Measurements from ENCODE around the gene PARD3.
"Not testable (repeated sequence)": the region's sequence is repeated elsewhere in the genome, so short reads cannot be mapped to it uniquely, and the experiment has no call there.

The PARD3 gene

GRCh38 chr10:34438741-34439140 is 376.4 kb downstream of the PARD3 start:
- no peak for DNase-seq

GRCh38 chr10:34437906-34438305 is 377.2 kb downstream of the PARD3 start:
- DNase-seq: no peak

DNA sequence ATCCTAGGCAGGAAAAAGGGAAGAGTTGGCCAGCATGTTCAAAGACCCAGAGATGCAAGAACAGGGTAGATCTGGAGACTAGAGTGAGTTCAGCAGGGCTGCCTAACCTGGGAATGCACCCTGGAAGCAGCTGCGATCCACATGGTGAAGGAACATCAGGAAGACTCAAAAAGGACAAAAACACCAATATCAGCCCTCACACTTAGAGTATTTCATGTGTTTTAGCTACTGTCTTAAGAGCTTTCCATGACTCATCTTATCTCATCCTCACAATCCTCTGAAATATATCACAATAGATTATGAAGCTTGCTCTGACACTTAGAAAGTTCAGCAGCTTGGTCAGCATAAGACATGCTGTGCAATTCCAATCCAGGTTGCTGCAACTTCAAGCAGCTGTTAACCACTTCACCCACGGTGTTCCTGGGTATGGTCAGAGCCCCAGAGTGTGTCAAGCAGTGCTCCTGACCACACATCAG is 380.9 kb downstream of the PARD3 start:
- no peak for DNase-seq

- no peak for DNase-seq
These were observed 381.6 kb downstream of the PARD3 start for GRCh38 chr10:34433241-34434076.

- no peak for DNase-seq
These were observed 382.5 kb downstream of the PARD3 start for GRCh38 chr10:34432589-34432988.

GRCh38 chr10:34430685-34431084 is 384.4 kb downstream of the PARD3 start:
- DNase-seq: no peak

- no peak for DNase-seq
These were observed 386.6 kb downstream of the PARD3 start for GRCh38 chr10:34428501-34428900.

GRCh38 chr10:34427911-34428216 is 387.2 kb downstream of the PARD3 start:
- no peak for DNase-seq

DNA sequence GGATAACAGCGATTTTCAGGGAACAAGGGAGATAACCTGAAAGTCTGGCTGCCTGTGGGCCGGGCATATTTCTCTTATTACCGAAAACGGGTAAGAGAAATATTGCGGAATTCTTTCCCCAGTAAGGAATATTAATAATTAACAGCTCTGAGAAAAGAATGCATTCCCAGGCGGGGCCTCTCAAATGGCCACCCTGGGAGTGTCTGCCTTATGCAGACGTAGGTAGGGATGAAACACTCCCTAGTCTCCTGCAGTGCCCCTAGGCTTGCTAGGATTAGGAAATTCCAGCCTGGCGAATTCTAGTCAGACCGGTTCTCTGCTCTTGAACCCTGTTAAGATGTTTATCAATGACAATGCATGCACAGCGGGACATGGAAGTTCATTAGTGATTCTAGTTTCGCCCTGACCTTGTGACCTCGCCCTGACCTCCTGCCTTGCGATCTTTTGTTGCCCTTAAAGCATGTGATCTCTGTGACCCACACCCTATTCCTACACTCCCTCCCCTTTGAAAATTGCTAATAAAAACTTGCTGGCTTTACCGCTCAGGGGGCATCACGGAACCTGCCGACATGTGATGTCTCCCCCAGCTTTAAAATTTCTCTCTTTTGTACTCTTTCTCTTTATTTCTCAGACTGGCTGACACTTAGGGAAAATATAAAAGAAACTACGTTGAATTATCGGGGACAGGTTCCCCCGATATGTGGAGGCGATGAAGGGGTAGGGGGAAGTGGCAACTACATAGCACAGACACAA is 387.8 kb downstream of the PARD3 start:
- DNase-seq: not testable (repeated sequence)

DNA sequence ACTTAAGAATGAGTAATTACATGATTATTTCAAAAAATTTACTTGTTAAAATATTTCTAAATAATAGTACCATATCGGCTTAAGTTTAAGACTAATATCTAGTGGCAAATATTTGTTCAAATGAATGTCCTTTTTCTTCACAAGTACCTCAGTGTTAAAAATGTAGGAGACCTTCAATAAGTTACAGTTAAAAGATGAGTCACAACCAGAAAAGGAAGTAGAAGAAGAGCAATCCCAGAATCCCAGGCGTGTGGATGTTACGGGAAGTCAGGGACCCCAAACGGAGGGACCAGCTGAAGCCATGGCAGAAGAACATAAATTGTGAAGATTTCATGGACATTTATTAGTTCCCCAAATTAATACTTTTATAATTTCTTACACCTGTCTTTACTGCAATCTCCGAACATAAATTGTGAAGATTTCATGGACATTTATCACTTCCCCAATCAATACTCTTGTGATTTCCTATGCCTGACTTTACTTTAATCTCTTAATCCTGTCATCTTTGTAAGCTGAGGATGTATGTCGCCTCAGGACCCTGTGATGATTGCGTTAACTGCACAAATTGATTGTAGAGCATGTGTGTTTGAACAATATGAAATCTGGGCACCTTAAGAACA is 388.4 kb downstream of the PARD3 start:
- DNase-seq: not testable (repeated sequence)

DNA sequence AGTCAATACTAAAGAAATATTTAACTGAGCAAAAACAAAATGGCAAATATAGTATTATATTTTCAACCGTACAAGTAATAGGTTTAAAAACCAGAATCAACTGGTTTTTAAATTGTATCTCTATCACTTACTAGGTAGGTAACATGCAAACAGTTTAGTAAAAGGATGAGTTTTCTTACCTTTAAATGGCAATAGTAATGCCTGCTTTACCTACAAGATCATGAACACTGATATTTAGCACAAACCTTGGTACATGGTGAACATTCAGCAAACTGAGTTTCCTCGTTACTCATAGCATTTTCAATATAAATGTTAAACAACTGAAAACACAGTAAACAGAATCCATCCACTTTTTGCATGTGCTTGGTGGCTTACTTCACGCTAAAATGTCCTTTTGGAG is 389.1 kb downstream of the PARD3 start:
- no peak for DNase-seq

DNA sequence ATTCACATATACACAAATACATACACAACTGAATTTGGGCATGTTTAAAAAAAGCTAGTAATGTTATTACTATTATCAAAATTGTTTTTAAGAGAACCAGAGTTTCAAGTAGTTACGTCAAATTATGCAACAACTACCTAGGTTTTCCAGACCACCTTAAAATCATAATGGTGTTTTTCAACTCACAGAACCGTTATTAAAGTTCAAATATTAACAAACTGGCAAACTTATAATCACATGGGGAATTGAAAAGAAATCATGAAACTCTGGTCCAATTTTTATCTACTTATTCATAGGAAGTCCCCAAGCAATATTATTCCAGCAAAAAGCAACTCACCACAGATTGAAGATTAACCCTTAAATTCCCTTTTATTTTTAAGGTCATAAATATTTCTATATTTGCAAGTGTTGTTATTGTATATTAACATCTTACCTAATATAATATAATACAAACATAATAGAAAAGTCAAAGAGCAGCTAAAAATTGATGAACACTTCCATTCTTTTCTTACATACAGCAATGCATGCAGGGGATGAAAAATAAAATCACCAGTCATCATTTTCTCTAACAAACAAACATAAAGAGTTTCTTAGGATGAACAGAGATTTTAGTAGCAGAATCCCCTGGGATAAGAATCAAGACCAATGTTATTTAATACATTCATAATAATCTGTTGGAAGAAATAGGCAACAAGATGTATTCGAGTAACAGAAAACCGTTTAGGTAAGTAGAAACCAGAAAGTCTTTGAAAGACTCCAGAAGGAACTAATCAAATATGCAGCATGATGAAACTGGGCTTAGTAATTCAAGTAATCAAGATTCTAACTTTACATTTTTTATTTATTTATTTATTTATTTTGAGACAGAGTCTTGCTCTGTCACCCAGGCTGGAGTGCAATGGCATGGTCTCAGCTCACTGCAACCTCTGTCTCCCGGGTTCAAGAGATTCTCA is 391.1 kb downstream of the PARD3 start:
- no peak for DNase-seq

- DNase-seq: no peak
These were observed 394.3 kb downstream of the PARD3 start for GRCh38 chr10:34420795-34421194.

DNA sequence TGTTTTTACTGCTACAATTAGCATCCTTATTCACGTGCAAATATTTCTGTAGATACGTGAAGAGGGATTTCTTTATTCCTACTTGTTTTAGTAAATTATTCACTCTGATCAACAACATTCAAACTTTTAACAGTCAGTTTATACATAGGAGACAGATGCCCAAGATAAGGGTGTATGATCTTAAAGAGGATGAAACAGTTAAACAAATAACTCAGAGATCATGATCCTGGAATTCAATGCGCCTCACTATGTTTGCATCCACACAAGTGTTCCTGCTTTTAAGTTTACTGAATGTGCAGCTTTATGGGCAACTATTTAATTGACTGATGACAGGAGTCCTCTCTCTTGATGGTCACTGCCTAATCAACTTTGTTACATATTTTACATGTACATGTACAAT is 394.8 kb downstream of the PARD3 start:
- no peak for DNase-seq

DNA sequence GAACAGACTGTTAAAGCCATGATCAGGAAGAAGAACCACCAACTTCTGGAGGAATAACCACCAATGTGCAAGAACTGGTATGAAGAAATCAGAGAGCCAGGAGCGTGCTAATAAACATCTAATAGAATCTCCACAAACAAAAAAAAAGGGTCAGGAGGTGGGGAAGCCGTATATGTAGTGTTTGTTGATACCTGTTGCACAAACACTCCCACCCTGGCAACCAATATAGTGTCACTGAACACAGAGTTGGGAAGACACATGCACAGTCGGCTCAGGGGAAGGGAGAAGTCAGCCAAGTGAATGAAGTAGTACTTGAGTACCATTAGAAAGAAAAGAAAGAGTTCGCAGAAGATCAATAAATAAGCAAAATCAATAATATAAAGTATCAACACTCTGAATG is 400.1 kb downstream of the PARD3 start:
- DNase-seq: no peak

DNA sequence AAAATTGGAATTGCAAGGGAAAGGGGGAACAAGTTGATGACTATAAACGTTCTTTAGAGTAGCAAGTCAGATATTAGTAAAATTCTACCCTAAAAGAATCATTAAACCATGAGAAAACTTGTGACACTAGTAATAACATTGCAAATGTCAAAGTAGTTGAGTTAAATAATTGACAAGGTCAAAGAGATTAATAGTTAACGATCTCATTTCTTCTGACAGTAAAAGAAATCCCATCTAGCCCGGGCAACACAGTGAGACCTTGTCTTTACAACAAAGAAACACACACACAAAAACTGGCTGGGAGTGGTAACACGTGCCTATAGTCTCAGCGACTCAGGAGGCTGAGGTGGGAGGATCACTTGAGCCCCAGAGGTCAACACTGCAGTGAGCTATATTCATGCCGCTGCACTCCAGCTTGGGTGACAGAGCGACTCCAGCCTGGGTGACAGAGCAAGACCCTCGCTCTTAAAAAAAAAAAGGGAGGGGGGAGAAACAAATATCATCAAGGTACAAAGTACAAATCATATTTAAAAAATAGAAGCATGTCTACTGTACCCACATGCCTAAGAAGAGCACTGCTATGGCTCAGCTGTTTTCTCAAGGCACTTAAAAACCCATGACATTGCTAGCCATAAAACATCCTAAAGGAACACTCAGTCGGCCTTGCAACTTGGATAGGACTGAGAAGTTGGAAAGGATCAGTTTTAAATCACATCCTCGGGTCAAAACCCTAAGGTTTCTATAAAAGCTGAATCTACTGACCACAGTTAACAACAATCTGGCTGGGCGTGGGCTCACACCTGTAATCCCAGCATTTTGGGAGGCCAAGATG is 401.1 kb downstream of the PARD3 start:
- no peak for DNase-seq

DNA sequence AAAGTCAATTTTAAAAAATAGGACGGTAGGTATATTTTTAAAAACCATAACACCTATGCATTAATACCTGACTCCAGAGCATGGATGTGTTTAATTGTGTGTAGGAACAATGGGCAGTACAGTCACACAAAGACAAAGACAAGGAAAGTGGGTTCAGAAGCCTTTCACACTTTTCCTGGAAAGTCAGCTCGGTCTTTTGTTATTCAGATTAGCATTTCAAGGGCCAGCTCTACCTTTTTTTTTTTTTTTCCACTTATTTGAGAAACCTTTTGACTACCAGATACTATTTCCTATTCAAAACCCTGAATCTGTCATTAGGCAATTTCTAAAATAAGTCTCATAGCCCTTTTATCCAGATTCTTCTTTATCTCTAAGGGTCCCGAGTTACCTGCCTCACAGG is 401.9 kb downstream of the PARD3 start:
- no peak for DNase-seq

- DNase-seq: no peak
These were observed 406.1 kb downstream of the PARD3 start for GRCh38 chr10:34408956-34409355.

GRCh38 chr10:34408381-34408780 is 406.7 kb downstream of the PARD3 start:
- DNase-seq: no peak

GRCh38 chr10:34407324-34407805 is 407.7 kb downstream of the PARD3 start:
- DNase-seq: no peak

DNA sequence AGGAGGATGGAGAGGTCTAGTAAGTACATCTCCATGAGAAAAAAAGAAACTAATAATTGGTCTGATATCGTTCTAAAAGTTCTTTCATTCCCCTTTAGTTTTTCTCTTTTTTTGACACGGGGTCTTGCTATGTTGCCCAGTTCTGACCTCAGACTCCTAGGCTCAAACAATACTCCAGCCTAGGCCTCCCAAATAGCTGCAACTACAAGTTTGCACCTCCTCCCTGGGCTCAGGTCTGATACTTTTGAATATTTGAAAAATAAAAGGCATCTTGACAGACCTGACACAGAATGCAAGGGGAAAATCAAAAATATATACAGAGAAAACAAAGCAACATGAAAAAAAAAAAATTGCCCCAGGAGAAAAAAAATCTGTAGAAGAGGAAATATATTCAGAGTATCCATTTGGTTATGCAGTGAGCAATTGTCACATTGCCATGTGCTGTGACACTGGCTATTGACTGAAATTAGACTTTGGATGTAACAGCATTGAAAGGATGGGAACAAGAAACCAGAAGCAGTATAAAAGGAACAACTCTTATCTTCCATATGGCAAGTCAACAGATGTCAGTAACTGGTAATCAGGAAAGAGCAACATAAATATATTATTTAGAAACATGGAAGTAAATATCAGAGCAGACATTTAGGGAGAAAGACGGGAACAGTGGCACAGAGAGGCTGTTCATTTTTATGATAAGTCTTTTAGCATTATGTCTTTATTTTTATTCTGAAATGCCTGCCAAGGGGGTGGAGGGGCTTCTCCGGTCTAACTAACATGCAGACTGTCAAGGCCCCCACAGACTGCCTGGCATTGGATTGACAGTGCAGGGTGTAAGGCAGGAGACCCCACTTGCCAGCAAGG is 408.4 kb downstream of the PARD3 start:
- no peak for DNase-seq
